HG03342 (cell line): ENCODE data around the gene SRGAP3.

Experiments
- ATAC-seq: cut with Tn5 transposase; IDR thresholded peaks from one replicate; pipeline ENCODE4 v1.9.1; 2021; ENCODE audit warnings: mild to moderate bottlenecking, moderate library complexity; ENCODE audit not compliant: unreplicated experiment

The SRGAP3 gene

DNA sequence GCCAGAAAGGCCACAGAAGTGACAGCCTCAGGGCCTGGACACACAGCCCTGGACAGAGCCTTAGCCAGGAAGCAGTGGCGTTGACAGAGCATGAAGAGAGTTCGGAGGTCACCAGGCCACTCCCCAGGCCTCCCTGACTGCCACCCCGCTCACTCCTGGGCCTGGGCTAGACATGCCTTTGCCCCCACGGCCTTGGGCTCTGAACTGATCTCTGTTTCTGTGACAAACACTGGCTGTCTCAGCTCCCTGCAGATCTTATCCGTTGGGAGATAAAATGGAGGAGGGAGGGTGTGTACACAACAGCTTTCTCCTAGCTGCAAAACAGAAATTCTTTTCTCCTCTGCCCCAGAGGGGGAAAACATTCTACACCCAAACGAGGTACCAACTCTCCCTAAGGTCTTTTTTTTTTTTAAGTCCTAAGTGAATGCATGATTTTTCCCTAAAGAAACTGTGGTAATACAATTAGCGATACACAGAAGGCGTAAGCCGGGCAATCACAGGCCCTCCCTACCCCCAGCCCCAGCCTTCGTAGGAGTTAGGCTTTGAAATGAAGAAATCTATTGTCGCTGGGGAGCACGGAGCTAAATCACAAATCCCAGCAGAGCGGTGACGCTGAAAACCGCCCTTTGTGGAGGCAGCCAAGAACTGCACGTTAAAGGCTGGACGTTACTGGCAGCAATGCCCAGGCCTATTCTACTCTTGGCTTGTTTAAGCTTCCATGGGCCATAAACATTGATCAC lies 45.0 kb downstream of the SRGAP3 start:
- no peak for ATAC-seq

DNA sequence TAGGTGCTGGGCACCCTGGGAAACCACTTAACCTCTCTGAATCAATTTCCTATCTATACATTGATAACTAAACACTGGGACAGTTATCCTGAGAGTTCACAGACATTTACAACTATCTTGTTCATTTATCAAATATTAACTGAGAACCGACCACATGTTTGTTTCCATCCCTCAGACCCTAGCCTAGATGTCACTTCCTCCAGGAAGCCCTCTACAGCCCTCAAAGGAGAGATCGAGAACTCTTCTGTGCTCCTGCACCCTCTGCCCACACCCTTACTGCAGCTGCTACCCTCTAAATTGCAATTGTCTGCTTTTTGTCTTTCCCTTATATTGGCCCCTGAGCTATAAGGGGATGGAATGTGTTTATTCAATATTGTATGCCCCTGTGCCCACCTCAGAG lies 46.1 kb downstream of the SRGAP3 start:
- no peak for ATAC-seq

DNA sequence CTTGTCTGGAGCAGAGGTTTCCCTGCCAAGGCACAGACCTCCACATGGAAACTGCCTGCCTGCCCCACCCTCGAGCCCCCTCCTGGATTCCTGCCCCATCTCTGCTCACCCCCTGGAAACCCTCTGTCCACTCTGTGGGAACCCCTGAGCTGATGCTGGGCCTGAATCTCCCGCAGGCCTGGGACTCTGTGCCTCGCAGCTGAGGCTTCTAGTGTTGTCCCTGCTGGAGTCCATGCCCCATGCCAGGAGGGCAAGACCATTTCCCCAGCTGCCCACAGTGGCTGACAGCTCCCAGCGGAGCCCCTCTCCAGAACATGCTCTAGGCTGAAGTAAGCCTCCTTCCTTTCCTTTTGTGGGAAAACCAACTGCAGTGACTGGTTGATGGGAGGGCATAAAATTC lies 46.9 kb downstream of the SRGAP3 start:
- no peak for ATAC-seq

DNA sequence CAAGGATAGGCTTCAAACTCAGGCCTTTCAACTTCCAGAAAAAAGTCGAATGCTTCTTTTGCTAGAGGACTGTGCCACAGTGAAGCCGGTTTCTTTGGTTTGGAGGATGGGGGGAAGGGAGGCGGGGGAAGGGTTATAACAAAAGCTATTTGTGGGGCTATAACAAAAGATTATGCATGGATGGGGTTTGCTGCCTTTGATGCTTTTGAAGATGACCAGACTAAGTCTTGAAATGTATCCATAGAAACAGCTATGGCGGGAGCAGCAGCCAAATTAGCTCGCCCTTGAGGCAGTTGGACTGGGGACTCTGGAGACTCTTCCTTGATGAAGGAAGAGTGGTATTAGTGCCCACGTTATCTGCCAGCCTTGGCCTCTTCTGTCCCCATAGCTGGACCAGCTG lies 47.5 kb downstream of the SRGAP3 start:
- ATAC-seq = no peak

DNA sequence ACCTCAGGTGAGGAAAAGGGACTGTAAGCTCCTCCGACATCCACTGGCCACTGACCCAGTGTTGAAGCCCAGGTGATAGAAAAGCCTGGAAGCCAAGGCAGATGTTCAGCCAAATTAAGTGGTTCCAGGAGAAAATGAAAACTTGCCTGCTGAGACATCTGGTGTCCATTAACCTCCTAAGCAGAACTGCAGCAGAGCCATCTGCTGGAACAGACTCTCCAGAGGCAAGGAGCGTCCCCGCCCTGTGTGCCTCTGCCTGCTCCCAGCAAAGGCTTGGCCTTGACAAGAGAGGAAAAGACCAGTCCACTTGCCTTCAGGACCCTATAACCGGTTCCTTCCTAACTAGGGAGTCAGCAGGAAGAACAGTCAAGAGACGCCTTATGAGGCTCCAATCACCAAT lies 48.2 kb downstream of the SRGAP3 start:
- ATAC-seq = no peak

DNA sequence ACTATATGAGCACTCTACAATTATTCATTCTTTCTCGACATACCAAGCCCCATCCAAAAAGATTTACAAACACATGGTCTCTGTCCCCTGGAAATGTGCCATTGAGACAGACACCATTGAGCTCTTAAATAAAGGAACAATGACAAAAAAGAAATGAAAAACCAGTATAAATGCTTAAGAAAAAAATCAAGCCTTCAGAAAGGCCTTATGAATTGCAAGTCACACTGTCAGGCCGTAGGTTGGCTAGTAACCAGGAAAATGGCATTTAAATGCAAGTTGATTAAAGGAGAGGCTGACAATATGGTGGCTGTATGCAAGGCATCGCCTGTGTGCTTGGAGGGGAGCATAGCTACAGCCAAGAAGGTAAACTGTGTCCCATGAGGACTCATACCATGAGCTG lies 49.7 kb downstream of the SRGAP3 start:
- ATAC-seq = no peak

DNA sequence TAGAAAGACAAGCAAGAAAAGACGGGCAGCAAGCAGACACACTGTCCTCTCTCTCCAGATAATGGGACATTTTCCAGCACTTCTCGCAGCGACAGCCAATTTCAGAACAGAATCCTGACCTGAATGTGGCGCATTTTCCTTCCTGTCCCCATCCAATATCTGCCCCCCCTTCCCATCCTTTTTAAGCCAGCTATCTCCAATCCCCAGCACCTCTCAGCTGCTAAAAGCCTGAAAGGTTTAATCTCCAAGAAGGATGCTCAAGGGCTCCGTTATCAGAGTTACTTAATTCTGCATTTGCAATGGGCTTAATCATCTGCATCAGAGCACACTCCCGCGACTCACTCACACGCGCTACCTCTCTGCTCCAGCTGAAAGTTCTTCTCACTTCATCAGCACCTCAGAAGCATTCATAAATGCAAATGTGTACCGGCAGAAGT lies 50.5 kb downstream of the SRGAP3 start:
- ATAC-seq = no peak

DNA sequence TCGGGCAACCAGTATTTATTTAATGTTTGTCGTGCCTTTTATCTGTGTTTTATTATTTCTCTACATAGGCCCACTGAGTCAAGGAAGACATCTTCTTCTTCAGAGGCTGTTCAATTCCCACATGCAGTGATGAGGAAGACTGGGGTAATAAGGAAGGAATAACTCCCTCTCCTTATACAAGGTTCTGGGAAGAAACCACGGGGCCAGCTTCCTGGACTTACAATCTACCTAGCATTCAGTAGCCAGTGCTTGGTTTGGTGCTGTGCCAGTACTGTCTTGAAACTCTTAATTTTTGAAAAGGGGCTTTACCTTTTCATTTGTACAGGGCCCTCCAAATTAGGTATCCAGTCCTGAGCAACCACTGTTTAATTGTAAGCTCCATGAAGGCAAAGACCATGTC lies 51.2 kb downstream of the SRGAP3 start:
- no peak for ATAC-seq

DNA sequence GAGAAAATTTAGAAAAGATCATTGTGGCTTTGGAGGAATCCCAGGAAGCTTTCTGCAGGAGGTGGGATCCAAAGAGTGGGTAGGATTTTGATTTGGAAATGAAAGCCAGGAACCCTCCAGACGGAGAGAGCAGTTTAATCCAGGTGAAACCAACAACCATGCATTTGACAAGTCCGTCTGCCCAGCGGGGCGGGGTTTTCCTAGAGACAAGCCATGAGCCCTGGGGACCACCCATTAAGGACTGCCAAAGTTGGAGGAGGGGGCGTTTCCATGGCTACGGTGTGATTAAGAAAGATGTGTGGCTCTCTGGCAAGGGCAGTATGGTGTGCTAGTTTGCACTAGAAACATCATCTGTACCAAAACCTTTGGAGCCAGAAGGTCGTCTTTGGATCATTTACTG lies 53.4 kb downstream of the SRGAP3 start:
- no peak for ATAC-seq

DNA sequence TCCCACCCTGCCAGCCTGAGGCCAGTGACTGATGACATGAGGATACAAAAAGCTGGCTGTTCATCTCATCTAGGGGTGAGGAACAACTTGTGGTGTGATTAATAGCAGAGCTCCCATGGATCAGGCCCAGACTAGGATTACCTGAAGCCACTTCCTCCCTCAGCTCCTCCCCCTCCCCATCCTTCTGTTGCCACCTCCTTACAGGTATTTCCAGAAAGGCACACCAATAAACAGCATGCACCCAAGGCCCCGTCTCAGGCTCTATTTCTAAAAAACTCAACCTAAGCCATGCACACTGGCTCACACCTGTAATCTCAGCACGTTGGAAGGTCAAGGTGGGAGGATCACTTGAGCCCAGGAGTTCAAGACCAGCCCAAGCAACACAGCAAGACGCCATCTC lies 54.1 kb downstream of the SRGAP3 start:
- no peak for ATAC-seq

DNA sequence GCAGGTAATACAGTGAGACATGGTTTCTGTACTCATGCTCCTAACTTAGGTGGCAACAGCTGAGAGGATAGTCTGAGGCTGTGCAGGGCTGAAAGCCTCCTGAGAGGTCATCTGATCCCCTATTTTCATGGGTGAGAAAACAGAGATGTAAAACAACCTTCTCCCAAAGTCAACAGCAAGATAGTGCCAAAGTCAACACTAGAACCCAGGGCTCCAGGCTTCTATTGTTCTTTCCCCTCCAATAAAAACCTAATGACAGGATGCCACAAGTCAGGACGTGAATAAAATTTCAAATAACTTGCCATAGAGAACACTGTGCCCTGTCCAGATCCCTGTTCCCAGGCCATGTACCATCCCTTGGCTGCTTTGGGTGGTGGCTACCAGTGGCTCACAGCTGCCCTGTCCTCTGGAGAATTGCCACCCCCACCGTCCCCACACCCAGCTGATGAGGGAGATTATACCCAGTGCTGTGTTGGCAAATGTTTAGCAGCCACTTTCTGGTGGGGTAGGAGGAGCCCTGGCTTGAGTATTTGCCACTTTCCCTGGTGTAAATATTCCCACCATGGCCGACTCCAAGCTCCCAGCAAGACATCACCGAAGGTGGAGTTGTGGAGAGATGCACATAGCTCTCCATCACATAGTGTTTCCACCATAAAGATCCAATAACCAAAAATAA lies 54.8 kb downstream of the SRGAP3 start:
- no peak for ATAC-seq

DNA sequence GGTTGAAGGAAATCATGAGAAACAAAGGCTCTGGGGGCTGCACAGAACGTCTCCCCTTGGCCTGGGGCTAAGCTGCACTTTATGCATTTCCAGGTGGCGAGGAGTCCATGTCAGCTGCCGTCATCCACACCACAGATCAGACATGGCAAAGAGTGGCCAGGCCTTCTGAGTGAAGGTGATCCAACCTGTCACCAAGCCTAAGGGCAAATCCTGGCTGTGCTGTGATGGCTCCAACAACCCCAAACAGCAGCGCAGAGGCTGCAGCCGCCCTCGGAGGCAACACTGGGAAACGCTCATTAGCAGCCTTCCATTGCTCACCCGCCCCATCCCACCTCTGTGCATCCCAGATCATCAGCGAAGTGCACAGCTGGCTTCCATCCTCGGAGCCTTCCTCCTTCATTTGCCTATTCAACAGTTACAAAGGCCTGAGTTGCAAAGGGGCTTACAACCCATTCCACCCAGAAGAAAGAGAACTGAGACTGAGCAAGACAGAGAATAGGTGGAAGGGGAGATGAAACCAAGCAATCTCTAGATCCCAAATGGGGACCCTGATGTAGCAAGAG lies 55.7 kb downstream of the SRGAP3 start:
- ATAC-seq = no peak

DNA sequence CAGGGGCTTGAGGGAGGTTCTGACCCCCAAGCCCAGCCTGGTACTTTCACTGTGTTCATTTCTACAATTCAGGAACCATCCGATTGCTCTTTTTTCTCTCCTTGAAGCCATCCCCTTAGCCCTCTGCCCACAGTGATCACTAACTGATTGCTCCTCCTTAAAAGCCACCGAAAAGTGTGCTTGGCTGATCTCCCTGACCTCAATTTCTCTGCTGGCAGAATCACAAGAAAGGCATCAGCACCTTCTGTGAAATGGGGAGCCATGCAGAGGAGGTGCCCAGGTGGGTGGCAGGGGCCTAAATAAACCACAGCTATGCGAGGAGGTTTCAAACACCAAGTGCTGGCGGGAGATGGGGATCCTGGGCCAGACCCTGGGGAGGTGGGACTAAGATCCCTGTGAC lies 56.2 kb downstream of the SRGAP3 start:
- ATAC-seq = no peak

DNA sequence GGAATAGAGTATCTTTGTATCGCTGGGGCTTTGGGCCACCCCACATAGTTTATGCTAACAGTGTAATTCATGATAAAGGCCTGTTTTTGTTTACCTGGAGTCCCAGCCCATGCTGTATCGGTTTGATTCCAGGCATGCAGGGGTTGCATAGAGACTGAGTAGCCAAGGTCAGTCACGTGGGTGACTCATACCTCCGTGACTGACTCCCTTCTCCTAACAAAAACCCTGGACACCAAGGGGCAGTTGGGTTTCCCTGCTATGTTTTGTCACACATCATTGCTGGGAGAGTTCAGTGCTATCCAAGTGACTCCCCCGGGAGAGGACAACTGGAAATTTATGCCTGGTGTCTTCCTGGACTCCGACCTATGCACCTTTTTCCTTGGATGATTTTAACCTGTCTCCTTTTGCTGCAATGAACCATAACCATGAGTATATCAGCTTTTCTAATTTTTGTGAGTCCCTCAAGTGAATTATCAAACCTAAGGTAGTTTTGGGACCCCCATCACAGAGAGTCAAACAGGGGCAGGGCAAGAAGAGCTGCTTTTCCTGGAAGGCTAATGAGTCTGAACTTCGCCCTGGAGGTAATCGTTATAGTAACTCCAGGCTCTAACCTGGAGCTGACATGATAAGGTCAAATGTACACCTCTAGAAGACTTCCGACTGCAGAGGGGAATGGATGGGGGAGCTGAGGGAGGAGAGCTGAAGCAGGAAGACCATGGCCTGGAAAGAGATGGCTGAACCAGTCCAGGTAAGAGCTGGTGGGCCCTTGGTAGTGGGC lies 57.0 kb downstream of the SRGAP3 start:
- ATAC-seq = no peak

DNA sequence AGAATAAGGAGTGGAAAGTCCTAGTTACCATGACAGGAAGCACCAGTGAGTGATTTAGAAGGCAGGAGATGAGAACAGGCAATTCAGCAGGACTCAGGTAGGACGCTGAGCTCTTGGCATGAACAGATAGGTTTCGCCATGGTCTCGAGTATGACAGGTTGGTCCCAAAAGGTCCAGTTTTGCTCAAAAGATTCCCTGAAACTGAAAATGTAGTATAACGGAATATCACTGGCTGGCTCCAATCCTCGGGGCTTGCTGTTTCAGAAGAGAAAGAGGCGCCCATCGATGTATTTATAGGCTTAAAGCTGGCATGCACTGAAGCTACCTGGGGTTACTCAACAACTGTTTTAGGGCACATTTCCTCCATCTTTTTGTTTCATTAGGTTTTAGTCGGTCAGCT lies 59.2 kb downstream of the SRGAP3 start:
- ATAC-seq = no peak

DNA sequence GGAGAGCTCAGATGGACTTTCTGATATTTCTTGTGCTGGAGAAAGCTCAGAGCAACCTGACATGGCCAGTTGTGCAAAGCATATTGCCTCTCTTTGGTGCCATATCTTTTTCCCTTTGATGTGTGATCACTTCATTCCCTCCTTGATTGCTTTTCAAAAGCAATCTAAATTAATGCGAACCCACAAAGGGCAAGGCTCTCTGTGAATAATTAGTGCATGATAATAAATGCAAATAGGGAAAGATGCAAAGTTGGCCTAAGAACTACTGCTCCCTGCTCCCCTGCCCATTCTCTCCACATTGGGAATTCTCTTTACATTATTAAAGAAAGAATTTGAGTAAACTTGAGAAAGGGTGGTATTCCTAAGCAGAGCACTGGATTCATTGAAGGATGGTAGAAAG lies 60.9 kb downstream of the SRGAP3 start:
- ATAC-seq = no peak

DNA sequence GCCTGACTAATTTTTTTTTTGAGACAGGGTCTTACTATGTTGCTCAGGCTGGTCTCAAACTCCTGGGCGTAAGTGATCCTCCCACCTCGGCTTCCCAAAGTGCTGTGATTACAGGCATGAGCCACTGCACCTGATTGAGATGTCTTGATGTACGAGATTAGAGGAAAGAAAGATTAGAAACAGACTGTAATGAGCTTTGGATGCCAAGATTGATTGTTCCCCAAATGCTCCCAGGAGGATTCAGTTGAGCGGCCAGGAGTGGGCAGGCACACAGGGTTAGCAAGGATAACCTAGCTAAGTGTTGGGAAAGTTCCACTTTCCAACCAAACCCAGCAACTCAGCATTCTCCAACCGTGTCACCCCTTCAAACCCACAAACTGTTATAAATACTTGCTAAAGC lies 63.7 kb downstream of the SRGAP3 start:
- no peak for ATAC-seq

DNA sequence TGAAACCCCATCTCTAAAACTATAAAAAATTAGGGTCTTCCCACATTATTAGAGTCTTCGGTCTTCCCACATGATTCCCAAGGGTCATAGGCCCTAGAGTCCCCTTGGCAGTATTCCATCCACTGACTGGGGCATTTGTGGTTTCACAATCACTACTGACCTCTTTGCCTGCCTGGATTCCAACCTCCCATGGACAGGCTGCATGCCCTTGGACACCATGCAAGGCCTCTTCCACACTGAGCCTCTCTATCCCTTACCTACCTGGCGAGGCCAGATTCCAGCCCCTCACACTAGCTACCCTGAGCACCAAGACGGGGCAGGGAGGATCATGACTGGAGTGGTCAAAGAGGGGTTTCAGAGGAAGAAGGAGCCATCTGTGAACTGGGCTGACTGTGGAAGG lies 64.4 kb downstream of the SRGAP3 start:
- no peak for ATAC-seq

DNA sequence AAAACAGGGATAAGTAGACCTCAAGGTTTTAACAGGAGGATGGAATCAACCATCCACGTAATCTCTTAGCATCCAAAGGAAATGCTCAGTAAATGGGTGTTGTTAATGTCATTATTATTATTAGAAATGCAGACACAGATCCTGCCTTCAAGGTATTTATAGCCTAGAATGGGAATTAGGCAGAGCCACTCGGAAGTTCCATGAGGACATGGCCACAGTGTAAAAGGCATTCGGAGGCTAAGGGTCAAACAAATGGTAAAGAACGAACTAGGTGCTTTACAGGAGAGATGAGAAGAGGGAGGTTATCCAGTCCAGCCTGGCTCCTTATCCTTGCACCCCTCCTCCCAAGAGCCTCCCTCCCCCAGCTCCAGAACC lies 65.0 kb downstream of the SRGAP3 start:
- no peak for ATAC-seq

DNA sequence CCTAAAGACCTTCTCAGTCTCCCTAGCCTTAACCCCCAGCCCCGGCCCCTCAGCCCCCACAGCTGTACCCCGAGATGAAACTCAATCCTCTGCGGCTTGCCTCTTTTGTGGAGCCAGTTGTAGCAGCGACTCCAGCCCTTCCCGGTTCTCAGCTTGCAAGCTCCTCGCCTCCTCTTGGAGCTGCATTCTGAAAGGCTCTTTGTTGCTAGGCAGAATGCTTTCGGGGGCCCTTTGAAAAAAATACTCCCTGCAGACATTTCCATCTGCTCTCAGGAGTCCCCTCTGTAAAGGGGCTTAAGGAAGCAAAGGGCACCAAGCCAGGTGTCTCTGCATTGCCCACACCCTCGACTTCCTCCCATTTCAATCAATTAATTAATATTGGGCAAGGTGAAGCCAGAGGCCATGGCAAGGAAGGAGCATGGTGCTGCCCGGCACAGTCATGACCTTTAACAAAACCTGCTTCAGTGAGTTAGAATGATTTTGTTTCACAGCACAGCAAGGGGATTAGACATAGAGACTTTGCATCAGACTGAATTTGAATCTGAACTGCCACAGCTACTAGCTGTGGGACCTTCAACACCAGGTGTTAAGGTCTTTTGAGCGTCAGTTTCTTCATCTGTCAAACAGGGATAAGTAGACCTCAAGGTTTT lies 65.5 kb downstream of the SRGAP3 start:
- ATAC-seq = no peak

DNA sequence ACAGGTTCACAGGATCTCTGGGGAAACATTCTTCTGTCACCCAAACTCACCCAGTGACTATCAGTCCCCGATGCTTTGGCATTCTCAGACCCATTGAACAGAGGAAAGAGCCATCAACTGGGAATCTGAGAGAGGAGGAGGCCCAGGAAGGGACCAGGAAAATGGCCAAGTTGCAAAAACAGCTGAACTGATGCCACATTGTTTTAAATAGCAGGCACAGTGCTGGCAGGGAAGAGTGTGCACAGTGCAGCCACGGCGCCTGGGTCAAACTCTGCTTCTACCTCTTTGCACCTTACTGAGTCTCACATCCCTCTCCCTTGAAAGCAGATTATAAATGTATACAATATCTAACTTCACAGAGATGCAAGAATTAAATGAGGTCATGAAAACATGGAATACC lies 66.4 kb downstream of the SRGAP3 start:
- ATAC-seq = no peak
